Gastroesophageal sphincter (tissue), 4 donors: ENCODE measurements around the gene DAAM1. TPM values are rescaled to one million over a fixed set of nuclear protein-coding genes. Genes with fewer than 3 reads are reported as not detected.

Experiments used
- ATAC-seq: fragments of 150-250 bp; one replicate; pipeline ENCODE4 v1.9.1; 2016; ENCODE audit warnings: mild to moderate bottlenecking, moderate library complexity
- H3K27ac ChIP-seq, 4 donors: fragments of 200-600 bp; sonication (generic) in 3 of 4; 1 replicate in 3 of 4; 2 replicates in 1 of 4; pipeline ENCODE4 v1.5.1; 2016 to 2019
- H3K27me3 ChIP-seq: fragments of 200-600 bp; sonication (generic); one replicate; pipeline ENCODE4 v1.5.1; 2019
- H3K36me3 ChIP-seq, 2 donors: fragments of 200-600 bp; sonication (generic); one replicate each; pipeline ENCODE4 v1.5.1; 2019; ENCODE audit warnings: control low read depth in 1 of 2
- H3K4me1 ChIP-seq, 3 donors: fragments of 200-600 bp; sonication (generic); 1 replicate in 2 of 3; 2 replicates in 1 of 3; pipeline ENCODE4 v1.5.1; 2016 to 2019; ENCODE audit warnings: control low read depth in 2 of 3
- H3K4me3 ChIP-seq, 2 donors: fragments of 200-600 bp; sonication (generic); one replicate each; pipeline ENCODE4 v1.5.1; 2019; ENCODE audit warnings: mild to moderate bottlenecking in 1 of 2, moderate library complexity in 1 of 2
- H3K9me3 ChIP-seq, 3 donors: fragments of 200-600 bp; sonication (generic); one replicate each; pipeline ENCODE4 v1.5.1; 2017 to 2019; ENCODE audit warnings: control low read depth in 2 of 3
- CTCF ChIP-seq, 4 experiments: fragments of 200-600 bp in 2 of 4; fragments of 450-650 bp in 2 of 4; sonication (generic) in 1 of 4; IDR thresholded peaks; one replicate each; pipeline ENCODE4 v1.5.1; 2017 to 2019; ENCODE audit warnings: antibody characterized with exemption in 4 of 4, mild to moderate bottlenecking in 2 of 4, moderate library complexity in 2 of 4
- EP300 ChIP-seq: sonication (generic); formaldehyde crosslinking; IDR thresholded peaks from one replicate; pipeline ENCODE4 v1.6.1; 2017; ENCODE audit warnings: antibody characterized with exemption, mild to moderate bottlenecking
- POLR2A ChIP-seq, 2 donors: fragments of 450-650 bp; IDR thresholded peaks; one replicate each; pipeline ENCODE4 v1.6.1; 2017; ENCODE audit warnings: antibody characterized with exemption in 2 of 2, mild to moderate bottlenecking in 2 of 2, moderate library complexity in 1 of 2
- POLR2AphosphoS5 ChIP-seq: sonication (generic); formaldehyde crosslinking; IDR thresholded peaks from one replicate; pipeline ENCODE4 v1.6.1; 2017; ENCODE audit warnings: antibody characterized with exemption
- WGBS, 2 donors: methylation state at CpG; one replicate each; pipeline ENCODE4 v1.1.5; 2018; ENCODE audit warnings: low coverage in 1 of 2; 5-methylcytosine and 5-hydroxymethylcytosine counted together
- total RNA-seq, 4 donors: library from RNA; depleted of rRNA; stranded (reverse); fragments of >200 nt; gene quantifications; one replicate each; pipeline ENCODE4 v1.1.0, GENCODE V29; 2016

The DAAM1 gene
- total RNA-seq, 4 donors from 2014 or later, result 64.0 to 124 (median 87.3) TPM

- TF ChIP-seq POLR2A (IDR thresholded peaks at IDR 0.05) (no peak), POLR2AphosphoS5 (no peak), CTCF (IDR thresholded peaks at IDR 0.05) (no peak), EP300 (no peak)
- ATAC-seq, result no peak
- Histone ChIP-seq H3K4me1 (peaks cover 14 to 76% (median 32%) of the 10 kb centered on the region in 3 donors), H3K27ac (peak overlapping the region in 3 of 4 donors; percentile 5 to 56 (median 28)), H3K27me3 (no peaks in the 10 kb centered on the region), H3K4me3 (no peak overlapping the region), H3K36me3 (no peaks in the 10 kb centered on the region), H3K9me3 (no peaks in the 10 kb centered on the region)
- WGBS, 2 donors, result 69 to 71% methylated on average over 3 of the region's 3 CpGs
These were observed 41.4 kb downstream of the DAAM1 start for GRCh38 chr14:59229653-59230406.

- no peak for ATAC-seq
- peak overlapping the region in 2 of 4 donors; percentile 32 to 36 for H3K27ac ChIP-seq
These were observed 47.7 kb downstream of the DAAM1 start for GRCh38 chr14:59236195-59236594.

GRCh38 chr14:59238216-59238615 is 49.7 kb downstream of the DAAM1 start:
- Histone ChIP-seq H3K27me3 (no peaks in the 10 kb centered on the region), H3K36me3 (no peaks in the 10 kb centered on the region), H3K4me1 (peaks cover 19 to 73% (median 23%) of the 10 kb centered on the region in 3 donors), H3K27ac (peak overlapping the region; percentile 29 to 54 (median 48)), H3K9me3 (no peaks in the 10 kb centered on the region), H3K4me3 (no peak overlapping the region)
- no peak for ATAC-seq
- WGBS, 2 donors, result 51 to 61% methylated on average over 5 of the region's 5 CpGs
- no peak for TF ChIP-seq POLR2AphosphoS5
- TF ChIP-seq POLR2A (IDR thresholded peaks at IDR 0.05), result no peak
- TF ChIP-seq CTCF (IDR thresholded peaks at IDR 0.05), result no peak
- no peak for TF ChIP-seq EP300

More at GRCh38 chr14:59236195-59236594, 47.7 kb downstream of the DAAM1 start:
- Histone ChIP-seq H3K4me1 (peaks cover 16 to 69% (median 19%) of the 10 kb centered on the region in 3 donors), H3K4me3 (no peak overlapping the region), H3K27me3 (no peaks in the 10 kb centered on the region), H3K36me3 (no peaks in the 10 kb centered on the region), H3K9me3 (no peaks in the 10 kb centered on the region)
- TF ChIP-seq EP300 (no peak), POLR2AphosphoS5 (no peak), POLR2A (IDR thresholded peaks at IDR 0.05) (no peak), CTCF (IDR thresholded peaks at IDR 0.05) (no peak)
- WGBS, 2 donors, result 63 to 65% methylated on average over 4 of the region's 4 CpGs

GRCh38 chr14:59239022-59239421 is 50.6 kb downstream of the DAAM1 start:
- no peaks in the 10 kb centered on the region for H3K27me3 ChIP-seq
- H3K36me3 ChIP-seq, result no peaks in the 10 kb centered on the region
- TF ChIP-seq POLR2AphosphoS5 (no peak), POLR2A (IDR thresholded peaks at IDR 0.05) (no peak), EP300 (no peak), CTCF (IDR thresholded peaks at IDR 0.05) (no peak)
- H3K9me3 ChIP-seq, result no peaks in the 10 kb centered on the region
- H3K4me3 ChIP-seq, result no peak overlapping the region
- ATAC-seq, result no peak
- H3K27ac ChIP-seq, result peak overlapping the region in 1 of 4 donors; percentile 29
- H3K4me1 ChIP-seq, result peaks cover 19 to 76% (median 23%) of the 10 kb centered on the region in 3 donors

GRCh38 chr14:59240356-59240755 is 51.9 kb downstream of the DAAM1 start:
- TF ChIP-seq CTCF (IDR thresholded peaks at IDR 0.05) (no peak), POLR2A (IDR thresholded peaks at IDR 0.05) (no peak), POLR2AphosphoS5 (no peak), EP300 (no peak)
- no peak overlapping the region for H3K4me3 ChIP-seq
- peaks cover 19 to 89% (median 23%) of the 10 kb centered on the region in 3 donors for H3K4me1 ChIP-seq
- H3K9me3 ChIP-seq, result no peaks in the 10 kb centered on the region
- H3K36me3 ChIP-seq, result no peaks in the 10 kb centered on the region
- H3K27ac ChIP-seq, result no peak overlapping the region
- 100% methylated on average over 2 of the region's 2 CpGs for WGBS, 2 donors
- no peak for ATAC-seq
- H3K27me3 ChIP-seq, result no peaks in the 10 kb centered on the region
